ENCODE results near the gene HES7.

Gene HES7

DNA sequence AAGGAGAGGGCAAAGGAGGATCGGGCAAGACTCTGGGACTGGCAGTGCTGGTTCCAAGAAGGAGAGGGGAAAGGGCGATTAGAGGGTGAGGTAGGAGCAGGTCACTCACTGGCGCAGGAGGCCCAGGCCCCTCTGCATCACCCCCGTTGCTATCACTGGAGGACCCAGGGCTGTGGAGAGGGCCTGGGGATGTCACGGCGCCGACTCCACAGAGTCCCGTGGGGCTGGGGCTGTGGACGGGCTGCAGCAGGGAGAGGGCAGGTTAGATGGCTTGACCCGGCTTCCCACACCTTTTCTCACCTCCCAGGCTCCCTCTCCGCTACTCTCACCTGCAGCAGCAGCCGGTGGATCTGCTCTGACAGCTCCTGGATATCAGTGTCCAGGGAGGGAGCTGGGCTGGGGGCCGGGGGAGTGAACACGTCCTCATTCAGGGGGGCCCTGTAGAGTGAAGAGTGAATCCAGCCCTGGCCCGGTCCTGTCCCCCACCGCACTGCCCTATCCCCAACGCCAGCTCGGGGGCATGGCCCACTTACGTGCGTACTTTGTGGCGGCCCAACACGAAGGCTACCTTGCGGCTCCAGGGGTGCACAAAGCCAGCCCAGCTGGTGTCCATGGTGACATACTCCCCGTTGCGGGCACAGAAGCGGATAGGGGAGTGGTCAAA lies 23.4 kb upstream of the HES7 start:
- DNase-seq (ENCODE audit: low read depth in 2 of 2), result no peak
- TF ChIP-seq, protein P1, sequence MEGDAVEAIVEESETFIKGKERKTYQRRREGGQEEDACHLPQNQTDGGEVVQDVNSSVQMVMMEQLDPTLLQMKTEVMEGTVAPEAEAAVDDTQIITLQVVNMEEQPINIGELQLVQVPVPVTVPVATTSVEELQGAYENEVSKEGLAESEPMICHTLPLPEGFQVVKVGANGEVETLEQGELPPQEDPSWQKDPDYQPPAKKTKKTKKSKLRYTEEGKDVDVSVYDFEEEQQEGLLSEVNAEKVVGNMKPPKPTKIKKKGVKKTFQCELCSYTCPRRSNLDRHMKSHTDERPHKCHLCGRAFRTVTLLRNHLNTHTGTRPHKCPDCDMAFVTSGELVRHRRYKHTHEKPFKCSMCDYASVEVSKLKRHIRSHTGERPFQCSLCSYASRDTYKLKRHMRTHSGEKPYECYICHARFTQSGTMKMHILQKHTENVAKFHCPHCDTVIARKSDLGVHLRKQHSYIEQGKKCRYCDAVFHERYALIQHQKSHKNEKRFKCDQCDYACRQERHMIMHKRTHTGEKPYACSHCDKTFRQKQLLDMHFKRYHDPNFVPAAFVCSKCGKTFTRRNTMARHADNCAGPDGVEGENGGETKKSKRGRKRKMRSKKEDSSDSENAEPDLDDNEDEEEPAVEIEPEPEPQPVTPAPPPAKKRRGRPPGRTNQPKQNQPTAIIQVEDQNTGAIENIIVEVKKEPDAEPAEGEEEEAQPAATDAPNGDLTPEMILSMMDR (IDR thresholded peaks at IDR 0.05; ENCODE audit: low read depth, low read length), result no peak
- H3K4me3 ChIP-seq (replicated peaks in 1 of 2; ENCODE audit: low read depth in 2 of 2, low read length in 2 of 2), result no peak overlapping the region

DNA sequence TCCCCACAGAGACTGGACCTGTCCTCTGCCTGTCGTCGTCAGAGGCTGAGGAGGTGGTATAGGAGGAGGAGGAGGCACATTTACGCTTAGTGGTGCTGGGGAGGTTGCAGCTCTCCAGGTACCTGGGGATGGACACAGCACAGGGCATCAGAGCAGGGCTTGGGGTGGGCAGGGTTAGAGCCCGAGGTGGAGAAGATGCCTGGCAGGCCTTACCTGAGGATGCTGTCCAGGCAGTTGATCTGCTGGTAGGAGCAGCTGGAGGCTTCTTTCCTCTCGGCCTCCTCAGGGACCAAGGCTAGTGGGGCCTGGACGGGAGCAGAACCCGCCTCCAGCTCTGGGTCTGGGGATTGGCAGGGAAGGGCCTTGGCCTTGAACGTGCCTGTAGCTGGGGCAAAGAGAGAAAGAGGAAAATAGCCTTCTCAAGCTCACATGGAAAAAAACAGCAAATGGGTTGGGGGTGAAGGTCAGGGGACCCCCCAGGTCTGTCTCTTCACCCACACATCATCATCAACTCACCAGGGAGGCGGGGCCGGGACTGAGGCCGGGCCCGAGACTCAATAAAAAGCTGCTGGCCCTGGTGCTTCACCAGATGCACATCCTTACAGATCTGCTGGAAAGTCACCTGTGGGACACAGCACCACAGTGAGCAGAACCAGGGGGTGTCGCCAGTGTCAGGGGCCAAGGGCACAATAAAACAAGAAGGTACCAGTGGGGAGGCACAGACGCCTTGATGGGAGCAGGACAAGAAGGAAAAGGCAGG lies 22.7 kb upstream of the HES7 start:
- TF ChIP-seq, protein P1 (IDR thresholded peaks at IDR 0.05; ENCODE audit: low read depth, low read length), result no peak

DNA sequence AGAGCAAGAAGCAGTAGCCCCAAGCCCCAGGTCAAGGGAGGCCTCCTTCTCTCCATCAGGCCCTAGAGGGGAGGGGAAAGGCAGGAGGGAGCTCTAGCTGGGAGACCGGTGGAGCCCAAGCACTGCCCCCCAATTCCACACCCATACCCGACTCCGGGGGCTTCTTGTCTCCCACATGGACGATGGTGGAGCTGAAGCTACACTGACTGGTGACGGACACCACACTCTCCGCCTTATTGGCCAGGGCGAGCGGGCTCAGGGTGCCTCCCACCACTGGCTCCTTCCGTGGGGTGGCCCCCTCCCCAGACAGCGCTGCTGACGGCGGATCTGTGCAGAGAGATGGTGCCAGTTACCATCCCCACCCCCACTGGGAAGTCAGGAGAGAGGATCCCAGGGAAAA lies 21.9 kb upstream of the HES7 start:
- TF ChIP-seq, protein P1 (IDR thresholded peaks at IDR 0.05; ENCODE audit: low read depth, low read length), result no peak
- DNase-seq (ENCODE audit: low read depth in 2 of 2), result no peak
- no peak overlapping the region for H3K4me3 ChIP-seq (replicated peaks in 1 of 2; ENCODE audit: low read depth in 2 of 2, low read length in 2 of 2)

More for the DNA sequence above, 22.7 kb upstream of the HES7 start:
- DNase-seq (ENCODE audit: low read depth in 2 of 2), result no peak
- no peak overlapping the region for H3K4me3 ChIP-seq (replicated peaks in 1 of 2; ENCODE audit: low read depth in 2 of 2, low read length in 2 of 2)

DNA sequence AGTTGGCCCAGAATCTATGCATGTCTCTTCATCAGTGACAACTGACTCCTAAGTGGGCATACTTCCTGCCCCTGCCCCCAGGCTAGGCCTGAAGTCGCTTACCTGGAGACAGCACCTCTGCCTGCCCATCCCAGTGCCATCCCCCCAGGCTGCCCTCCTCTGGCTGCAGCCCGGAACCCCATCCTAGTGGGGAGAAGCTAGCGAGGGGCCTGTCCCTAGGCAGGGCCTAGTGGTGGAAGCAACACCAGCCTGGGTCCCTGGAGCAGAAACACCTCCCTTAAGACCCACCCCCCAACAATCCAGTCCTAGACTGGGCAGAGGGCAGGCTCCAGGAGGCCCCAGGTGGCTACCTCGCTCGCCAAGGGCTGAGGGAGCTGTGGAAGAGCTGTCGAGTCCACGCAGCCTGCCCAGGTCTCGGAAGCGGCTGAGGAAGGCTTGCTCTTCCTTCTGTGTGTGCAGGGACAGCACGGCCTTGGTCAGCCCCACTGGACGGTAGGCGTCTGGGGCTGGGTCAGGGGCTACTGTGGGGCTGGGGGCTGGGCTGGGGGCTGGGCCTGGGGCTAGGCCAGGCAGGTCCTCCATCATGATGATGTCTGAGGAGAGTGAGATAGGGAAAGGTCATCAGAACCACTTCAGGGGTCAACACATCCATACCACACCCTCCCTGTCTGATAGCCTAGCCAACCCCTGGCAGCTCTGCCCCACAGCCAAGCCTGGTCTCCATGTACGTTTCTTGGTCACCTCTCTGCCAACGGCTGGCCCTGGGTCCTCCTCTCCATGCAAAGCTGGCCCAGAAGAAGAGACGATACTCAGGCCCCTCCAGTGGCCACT lies 20.7 kb upstream of the HES7 start:
- DNase-seq (ENCODE audit: low read depth in 2 of 2), result no peak
- TF ChIP-seq, protein P1 (IDR thresholded peaks at IDR 0.05; ENCODE audit: low read depth, low read length), result no peak
- H3K4me3 ChIP-seq (replicated peaks in 1 of 2; ENCODE audit: low read depth in 2 of 2, low read length in 2 of 2), result no peak overlapping the region

DNA sequence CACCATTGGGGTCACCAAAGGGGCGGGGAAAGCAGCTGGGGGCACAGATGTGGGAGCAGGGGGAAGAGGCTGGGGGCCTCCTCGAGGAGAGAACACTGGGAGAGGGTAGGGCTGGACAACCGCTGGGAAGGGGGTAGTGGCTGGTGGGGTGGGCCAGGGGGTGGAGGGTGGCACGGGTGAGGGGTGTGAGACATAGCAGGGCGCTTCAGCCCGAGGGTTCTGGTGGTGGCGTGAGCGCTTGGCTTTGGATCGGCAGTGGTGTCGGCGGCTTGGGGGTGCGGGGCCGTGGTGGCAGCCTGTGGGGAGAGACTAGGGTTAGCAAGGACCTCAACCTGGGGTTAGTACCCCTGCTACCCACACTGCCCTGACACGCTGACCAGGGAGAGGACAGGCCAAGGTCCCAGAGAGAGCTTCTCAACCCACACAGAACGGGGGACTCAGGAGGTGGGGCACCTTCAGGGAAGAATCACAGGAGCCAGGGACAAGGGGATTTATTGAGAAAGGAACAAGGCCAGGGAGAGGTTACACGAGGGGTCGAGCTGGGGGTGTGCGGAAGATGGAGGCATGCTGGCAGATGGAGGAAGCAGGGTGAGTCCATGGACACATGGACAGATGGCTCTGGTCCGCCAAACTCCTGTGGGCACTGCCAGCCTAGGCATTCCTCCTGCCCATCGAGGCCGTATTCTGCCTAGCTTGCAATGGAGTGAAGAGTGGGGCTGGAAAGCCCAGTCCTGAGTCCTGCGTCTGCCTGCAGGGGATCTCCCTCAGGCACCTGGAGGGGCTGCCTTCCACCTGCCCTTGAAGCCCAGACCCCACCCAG lies 19.9 kb upstream of the HES7 start:
- TF ChIP-seq, protein P1 (IDR thresholded peaks at IDR 0.05; ENCODE audit: low read depth, low read length), result no peak
- no peak overlapping the region for H3K4me3 ChIP-seq (replicated peaks in 1 of 2; ENCODE audit: low read depth in 2 of 2, low read length in 2 of 2)
- DNase-seq (ENCODE audit: low read depth in 2 of 2), result peak in 1 of 2 donors; percentile 22
